SK-N-MC (cell line): ENCODE results near the gene FAM20C.

Experiments
- EZH2 ChIP-seq: fragments of 200-600 bp; sonication (generic); IDR thresholded peaks from one replicate; pipeline ENCODE4 v1.6.1; 2017; ENCODE audit warnings: antibody characterized with exemption
- FOXP2 ChIP-seq: optimal IDR thresholded peaks from 2 replicates; pipeline ENCODE3; 2011; ENCODE audit warnings: mild to moderate bottlenecking, moderate library complexity; ENCODE audit not compliant: insufficient read depth; ENCODE audit errors: extremely low read length, control extremely low read depth
- POLR2AphosphoS5 ChIP-seq: IDR thresholded peaks from 2 replicates; pipeline ENCODE4 v1.6.1; 2012; ENCODE audit warnings: mild to moderate bottlenecking, low read depth, low read length, borderline replicate concordance

GRCh38 chr7:298375-298702, 106.0 kb downstream of the FAM20C start:
- TF ChIP-seq EZH2 (no peak), POLR2AphosphoS5 (no peak), FOXP2 (no peak)
